Measurements from ENCODE around the gene IL24. TPM values are rescaled to one million over a fixed set of nuclear protein-coding genes. Genes with fewer than 3 reads are reported as not detected.

The IL24 gene
- total RNA-seq, 3 donors from 2014 or later (not counting 1 experiment from before 2014, with no cell fraction given), result not detected

- Mint-ChIP-seq H3K27ac (peak overlapping the region in 1 of 2 donors; percentile 3), H3K4me1 (peaks cover 38 to 42% of the 10 kb centered on the region in 2 donors), H3K36me3 (no peaks in the 10 kb centered on the region), H3K27me3 (ENCODE audit: low read depth in 2 of 2) (no peaks in the 10 kb centered on the region), H3K4me3 (no peak overlapping the region), H3K9me3 (no peaks in the 10 kb centered on the region)
- WGBS (ENCODE audit: insufficient coverage), result 79% methylated on average over 3 of the region's 3 CpGs
- no peak for ATAC-seq
- Histone ChIP-seq H3K9me3 (ENCODE audit: control insufficient read depth, insufficient read depth, low read length) (no peaks in the 10 kb centered on the region), H3K4me3 (ENCODE audit: low read length) (no peak overlapping the region), H3K27me3 (ENCODE audit: control insufficient read depth, insufficient read depth, low read length) (no peaks in the 10 kb centered on the region), H3K36me3 (ENCODE audit: control insufficient read depth, insufficient read depth, low read length) (no peaks in the 10 kb centered on the region), H3K27ac (ENCODE audit: low read length) (no peak overlapping the region), H3K4me1 (ENCODE audit: control insufficient read depth, insufficient read depth, low read length) (peaks cover 25% of the 10 kb centered on the region)
- TF ChIP-seq CTCF (IDR thresholded peaks at IDR 0.05), result no peak
- DNase-seq, result no peak
- intact Hi-C loops (cut with micrococcal nuclease), result no loop called here
Observed at GRCh38 chr1:206947255-206947654, 50.0 kb downstream of the IL24 start.

GRCh38 chr1:206949208-206949607 lies 52.0 kb downstream of the IL24 start:
- no peaks in the 10 kb centered on the region for H3K9me3 Mint-ChIP-seq
- no peak overlapping the region for H3K27ac Mint-ChIP-seq
- H3K27me3 Mint-ChIP-seq (ENCODE audit: low read depth in 2 of 2), result no peaks in the 10 kb centered on the region
- H3K9me3 ChIP-seq (ENCODE audit: control insufficient read depth, insufficient read depth, low read length), result no peaks in the 10 kb centered on the region
- no peaks in the 10 kb centered on the region for H3K36me3 Mint-ChIP-seq
- H3K4me1 Mint-ChIP-seq, result peaks cover 32 to 36% of the 10 kb centered on the region in 2 donors
- whole genome bisulfite sequencing (ENCODE audit: insufficient coverage), result 34% methylated on average over 3 of the region's 4 CpGs
- no peak overlapping the region for H3K27ac ChIP-seq (ENCODE audit: low read length)
- peaks cover 19% of the 10 kb centered on the region for H3K4me1 ChIP-seq (ENCODE audit: control insufficient read depth, insufficient read depth, low read length)
- no peak overlapping the region for H3K4me3 Mint-ChIP-seq
- H3K4me3 ChIP-seq (ENCODE audit: low read length), result no peak overlapping the region
- no peak for DNase-seq
- no peaks in the 10 kb centered on the region for H3K36me3 ChIP-seq (ENCODE audit: control insufficient read depth, insufficient read depth, low read length)
- intact Hi-C loops (cut with micrococcal nuclease), result no loop called here
- no peaks in the 10 kb centered on the region for H3K27me3 ChIP-seq (ENCODE audit: control insufficient read depth, insufficient read depth, low read length)
- no peak for TF ChIP-seq CTCF (IDR thresholded peaks at IDR 0.05)
- no peak for ATAC-seq

- intact Hi-C loops (cut with micrococcal nuclease), result no loop called here
- no peak overlapping the region for H3K27ac Mint-ChIP-seq
- H3K36me3 Mint-ChIP-seq, result no peaks in the 10 kb centered on the region
- H3K4me1 ChIP-seq (ENCODE audit: control insufficient read depth, insufficient read depth, low read length), result peaks cover 14% of the 10 kb centered on the region
- H3K27me3 Mint-ChIP-seq (ENCODE audit: low read depth in 2 of 2), result no peaks in the 10 kb centered on the region
- H3K4me1 Mint-ChIP-seq, result peaks cover 29 to 32% of the 10 kb centered on the region in 2 donors
- TF ChIP-seq CTCF (IDR thresholded peaks at IDR 0.05), result no peak
- ATAC-seq, result no peak
- H3K4me3 Mint-ChIP-seq, result no peak overlapping the region
- H3K27ac ChIP-seq (ENCODE audit: low read length), result no peak overlapping the region
- H3K9me3 ChIP-seq (ENCODE audit: control insufficient read depth, insufficient read depth, low read length), result no peaks in the 10 kb centered on the region
- no peak overlapping the region for H3K4me3 ChIP-seq (ENCODE audit: low read length)
- H3K27me3 ChIP-seq (ENCODE audit: control insufficient read depth, insufficient read depth, low read length), result no peaks in the 10 kb centered on the region
- DNase-seq, result no peak
- H3K36me3 ChIP-seq (ENCODE audit: control insufficient read depth, insufficient read depth, low read length), result no peaks in the 10 kb centered on the region
- H3K9me3 Mint-ChIP-seq, result no peaks in the 10 kb centered on the region
- 95% methylated on average over 5 of the region's 5 CpGs for WGBS (ENCODE audit: insufficient coverage)
Observed at GRCh38 chr1:206949641-206950040, 52.4 kb downstream of the IL24 start.

GRCh38 chr1:206951318-206952100 lies 54.3 kb downstream of the IL24 start:
- no peaks in the 10 kb centered on the region for H3K9me3 Mint-ChIP-seq
- H3K9me3 ChIP-seq (ENCODE audit: control insufficient read depth, insufficient read depth, low read length), result no peaks in the 10 kb centered on the region
- H3K4me1 ChIP-seq (ENCODE audit: control insufficient read depth, insufficient read depth, low read length), result peaks cover 7% of the 10 kb centered on the region
- H3K27ac ChIP-seq (ENCODE audit: low read length), result no peak overlapping the region
- H3K27me3 Mint-ChIP-seq (ENCODE audit: low read depth in 2 of 2), result no peaks in the 10 kb centered on the region
- DNase-seq (no peak), ATAC-seq (no peak)
- TF ChIP-seq CTCF (IDR thresholded peaks at IDR 0.05), result no peak
- intact Hi-C loops (cut with micrococcal nuclease), result no loop called here
- no peak overlapping the region for H3K27ac Mint-ChIP-seq
- H3K4me3 Mint-ChIP-seq, result no peak overlapping the region
- no peaks in the 10 kb centered on the region for H3K36me3 Mint-ChIP-seq
- H3K4me3 ChIP-seq (ENCODE audit: low read length), result no peak overlapping the region
- no peaks in the 10 kb centered on the region for H3K36me3 ChIP-seq (ENCODE audit: control insufficient read depth, insufficient read depth, low read length)
- peaks cover 17 to 18% of the 10 kb centered on the region in 2 donors for H3K4me1 Mint-ChIP-seq
- no peaks in the 10 kb centered on the region for H3K27me3 ChIP-seq (ENCODE audit: control insufficient read depth, insufficient read depth, low read length)
- 63% methylated on average over 3 of the region's 4 CpGs for WGBS (ENCODE audit: insufficient coverage)

All from natural killer cell (primary cell).